HCT116 (cell line): ENCODE measurements around the gene TJP1. TPM values are rescaled to one million over a fixed set of nuclear protein-coding genes. Genes with fewer than 3 reads are reported as not detected.

Experiments used
- ATAC-seq: fragments of 200-7000 bp; cut with Tn5 transposase; 2 replicates; pipeline ENCODE4 v1.9.1; 2020; ENCODE audit warnings: mild to moderate bottlenecking, moderate library complexity
- BruUV-seq: library from RNA; stranded (reverse); fragments of 400-500 nt; replicated peaks from 2 replicates; lab custom pipeline; 2021; lab: Mats Ljungman, UMichigan
- CTCF ChIA-PET: fragments of 300-600 bp; sonication (Branson Sonifier 250); formaldehyde crosslinking; loops from one replicate; lab custom pipeline; 2021; ENCODE audit warnings: antibody characterized with exemption; lab: Charles Lee
- POLR2A ChIA-PET: fragments of 300-600, 350-600 bp; sonication (Branson Sonifier 250); formaldehyde crosslinking; loops from one replicate; lab custom pipeline; 2021; ENCODE audit warnings: antibody characterized with exemption; lab: Charles Lee
- RAD21 ChIA-PET, 2 experiments: fragments of 300-600 bp; sonication (Branson Sonifier 250); formaldehyde crosslinking; loops; one replicate each; lab custom pipeline; 2023; ENCODE audit warnings: low total read pairs in 2 of 2; ENCODE audit not compliant: uncharacterized antibody in 2 of 2, unreplicated experiment in 2 of 2, low non-redundant PET in 1 of 2; lab: Charles Lee
- DNase-seq: peaks from one replicate; pipeline ENCODE4 v3.0.0-alpha.2; 2010; ENCODE audit warnings: low read depth, low spot score
- H2AFZ ChIP-seq: fragments of 200-600 bp; shearing (Covaris generic), sonication (generic); 2 replicates; pipeline ENCODE4 v1.6.1; 2017; ENCODE audit warnings: low read depth, mixed run types, mixed read lengths, antibody characterized with exemption, low read length; ENCODE audit not compliant: poor library complexity, severe bottlenecking
- H3K27ac ChIP-seq: 2 replicates; pipeline ENCODE4 v1.5.1; 2012; ENCODE audit warnings: low read depth, low read length
- H3K27me3 ChIP-seq: fragments of 200-600 bp; sonication (generic); 2 replicates; pipeline ENCODE4 v1.6.1; 2016; ENCODE audit warnings: mixed run types, low read length, mixed read lengths; ENCODE audit not compliant: insufficient read depth
- H3K36me3 ChIP-seq, 2 experiments: fragments of 200-500 bp in 1 of 2; fragments of 200-600 bp in 1 of 2; sonication (Bioruptor generic) in 1 of 2; sonication (generic) in 1 of 2; 2 replicates each; pipeline versions ENCODE4 v1.5.1 to v1.6.1; 2014 to 2016; ENCODE audit warnings: low read length in 2 of 2, inconsistent platforms in 1 of 2, mixed read lengths in 1 of 2, mixed run types in 1 of 2; ENCODE audit not compliant: insufficient read depth in 2 of 2, control insufficient read depth in 1 of 2
- H3K4me1 ChIP-seq, 2 experiments: fragments of 200-600 bp in 1 of 2; sonication (generic) in 1 of 2; 2 replicates each; pipeline versions ENCODE4 v1.5.1 to v1.6.1; 2012 to 2017; ENCODE audit warnings: low read length in 2 of 2, inconsistent platforms in 1 of 2, mild to moderate bottlenecking in 1 of 2, mixed read lengths in 1 of 2, mixed run types in 1 of 2, moderate library complexity in 1 of 2; ENCODE audit not compliant: insufficient read depth in 2 of 2, control insufficient read depth in 1 of 2
- H3K4me2 ChIP-seq: fragments of 200-600 bp; sonication (generic); 2 replicates; pipeline ENCODE4 v1.6.1; 2017; ENCODE audit warnings: mixed run types, low read length, mixed read lengths
- H3K4me3 ChIP-seq, 2 experiments: fragments of 200-600 bp in 1 of 2; sonication (generic) in 1 of 2; replicated peaks in 1 of 2; 2 replicates each; pipeline ENCODE4 v1.5.1; 2011 to 2016; ENCODE audit warnings: low read length in 2 of 2, control low read depth in 1 of 2, low read depth in 1 of 2, mild to moderate bottlenecking in 1 of 2, mixed read lengths in 1 of 2, mixed run types in 1 of 2
- H3K79me2 ChIP-seq: fragments of 200-600 bp; sonication (generic); 2 replicates; pipeline ENCODE4 v1.6.1; 2017; ENCODE audit warnings: mild to moderate bottlenecking, mixed run types, low read length, moderate library complexity, mixed read lengths; ENCODE audit not compliant: insufficient read depth
- H3K9ac ChIP-seq: fragments of 200-600 bp; sonication (generic); 2 replicates; pipeline ENCODE4 v1.6.1; 2016; ENCODE audit warnings: low read length, mixed read lengths
- H3K9me2 ChIP-seq: fragments of 200-600 bp; sonication (generic), shearing (Covaris generic); 2 replicates; pipeline ENCODE4 v1.6.1; 2017; ENCODE audit warnings: mixed run types, mild to moderate bottlenecking, moderate library complexity; ENCODE audit not compliant: insufficient read depth
- H3K9me3 ChIP-seq, 2 experiments: fragments of 200-500 bp in 1 of 2; fragments of 200-600 bp in 1 of 2; sonication (Bioruptor generic) in 1 of 2; sonication (generic) in 1 of 2; 2 replicates each; pipeline ENCODE4 v1.6.1; 2014 to 2017; ENCODE audit warnings: low read length in 2 of 2, mixed read lengths in 2 of 2, inconsistent platforms in 1 of 2, low read depth in 1 of 2, mild to moderate bottlenecking in 1 of 2, mixed run types in 1 of 2, moderate library complexity in 1 of 2; ENCODE audit not compliant: control insufficient read depth in 1 of 2, insufficient read depth in 1 of 2
- H4K20me1 ChIP-seq: fragments of 200-600 bp; sonication (generic), shearing (Covaris generic); 2 replicates; pipeline ENCODE4 v1.6.1; 2017; ENCODE audit warnings: mixed run types, mild to moderate bottlenecking, moderate library complexity; ENCODE audit not compliant: insufficient read depth
- CBX3 ChIP-seq: IDR thresholded peaks from 2 replicates; pipeline ENCODE4 v1.6.1; 2012; ENCODE audit warnings: low read depth
- ELF1 ChIP-seq: IDR thresholded peaks from 2 replicates; pipeline ENCODE4 v1.6.1; 2012; ENCODE audit warnings: low read depth, borderline replicate concordance
- EZH2 ChIP-seq: fragments of 200-600 bp; sonication (generic); IDR thresholded peaks from 2 replicates; pipeline ENCODE4 v1.6.1; 2017; ENCODE audit warnings: antibody characterized with exemption, mixed run types
- MAX ChIP-seq: IDR thresholded peaks from 2 replicates; pipeline ENCODE4 v1.6.1; 2012
- POLR2A ChIP-seq: IDR thresholded peaks from 2 replicates; pipeline ENCODE4 v1.7.0; 2011; ENCODE audit warnings: borderline replicate concordance; ENCODE audit not compliant: insufficient read depth, insufficient read length; ENCODE audit errors: extremely low read depth
- SRF ChIP-seq: IDR thresholded peaks from 2 replicates; pipeline ENCODE4 v1.6.1; 2012; ENCODE audit warnings: low read depth
- YY1 ChIP-seq: IDR thresholded peaks from 2 replicates; pipeline ENCODE4 v1.6.1; 2011; ENCODE audit warnings: low read length, low read depth, moderate library complexity, mild to moderate bottlenecking; ENCODE audit not compliant: insufficient replicate concordance; ENCODE audit errors: extremely low read depth
- ZBTB33 ChIP-seq: IDR thresholded peaks from 2 replicates; pipeline ENCODE4 v1.6.1; 2011; ENCODE audit warnings: mild to moderate bottlenecking, low read length, moderate library complexity; ENCODE audit not compliant: insufficient replicate concordance; ENCODE audit errors: extremely low read depth
- intact Hi-C: fragments of 100-400 bp; cut with micrococcal nuclease; formaldehyde crosslinking; loops from 2 replicates; pipeline ENCODE4 v1.10.0; 2022
- total RNA-seq: library from RNA; stranded (reverse); gene quantifications from one replicate; pipeline ENCODE4 v1.2.1, GENCODE V29; 2021; ENCODE audit not compliant: unreplicated experiment
- TF ChIP-seq, protein P1 (sequence below): IDR thresholded peaks from 2 replicates; pipeline ENCODE4 v1.6.1; 2012; ENCODE audit warnings: low read depth

Gene TJP1
- total RNA-seq, 1 experiment from 2014 or later: 83.6 TPM

DNA sequence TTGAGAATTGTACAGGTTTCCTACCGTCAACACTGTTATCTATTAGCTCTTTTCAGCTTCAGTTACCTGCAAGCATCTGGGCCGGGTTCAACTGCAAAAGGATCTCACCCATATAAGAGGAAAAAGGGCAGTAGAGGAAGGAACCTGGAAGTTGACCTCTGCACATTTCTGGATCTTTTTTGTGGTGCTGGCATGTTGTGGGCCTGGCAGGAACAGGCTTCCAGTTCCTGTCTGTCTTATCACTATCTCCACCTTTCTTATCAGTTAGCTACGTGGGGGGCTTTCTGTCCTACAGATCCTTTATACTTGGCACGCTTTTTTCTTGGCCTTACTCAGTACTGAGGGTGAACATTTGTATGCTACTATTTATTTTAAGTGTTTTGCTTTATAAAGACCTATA is 42.2 kb upstream of the TJP1 start:
- no peak overlapping the region for H3K27ac ChIP-seq
- no peaks in the 10 kb centered on the region for H3K9me2 ChIP-seq
- H3K27me3 ChIP-seq: no peaks in the 10 kb centered on the region
- H4K20me1 ChIP-seq: no peaks in the 10 kb centered on the region
- BruUV-seq: no TSS peak
- no peak overlapping the region for H3K4me3 ChIP-seq
- H3K79me2 ChIP-seq: no peaks in the 10 kb centered on the region
- no peak for TF ChIP-seq ELF1
- no peak for TF ChIP-seq ZBTB33
- TF ChIP-seq EZH2: no peak
- TF ChIP-seq, protein P1, sequence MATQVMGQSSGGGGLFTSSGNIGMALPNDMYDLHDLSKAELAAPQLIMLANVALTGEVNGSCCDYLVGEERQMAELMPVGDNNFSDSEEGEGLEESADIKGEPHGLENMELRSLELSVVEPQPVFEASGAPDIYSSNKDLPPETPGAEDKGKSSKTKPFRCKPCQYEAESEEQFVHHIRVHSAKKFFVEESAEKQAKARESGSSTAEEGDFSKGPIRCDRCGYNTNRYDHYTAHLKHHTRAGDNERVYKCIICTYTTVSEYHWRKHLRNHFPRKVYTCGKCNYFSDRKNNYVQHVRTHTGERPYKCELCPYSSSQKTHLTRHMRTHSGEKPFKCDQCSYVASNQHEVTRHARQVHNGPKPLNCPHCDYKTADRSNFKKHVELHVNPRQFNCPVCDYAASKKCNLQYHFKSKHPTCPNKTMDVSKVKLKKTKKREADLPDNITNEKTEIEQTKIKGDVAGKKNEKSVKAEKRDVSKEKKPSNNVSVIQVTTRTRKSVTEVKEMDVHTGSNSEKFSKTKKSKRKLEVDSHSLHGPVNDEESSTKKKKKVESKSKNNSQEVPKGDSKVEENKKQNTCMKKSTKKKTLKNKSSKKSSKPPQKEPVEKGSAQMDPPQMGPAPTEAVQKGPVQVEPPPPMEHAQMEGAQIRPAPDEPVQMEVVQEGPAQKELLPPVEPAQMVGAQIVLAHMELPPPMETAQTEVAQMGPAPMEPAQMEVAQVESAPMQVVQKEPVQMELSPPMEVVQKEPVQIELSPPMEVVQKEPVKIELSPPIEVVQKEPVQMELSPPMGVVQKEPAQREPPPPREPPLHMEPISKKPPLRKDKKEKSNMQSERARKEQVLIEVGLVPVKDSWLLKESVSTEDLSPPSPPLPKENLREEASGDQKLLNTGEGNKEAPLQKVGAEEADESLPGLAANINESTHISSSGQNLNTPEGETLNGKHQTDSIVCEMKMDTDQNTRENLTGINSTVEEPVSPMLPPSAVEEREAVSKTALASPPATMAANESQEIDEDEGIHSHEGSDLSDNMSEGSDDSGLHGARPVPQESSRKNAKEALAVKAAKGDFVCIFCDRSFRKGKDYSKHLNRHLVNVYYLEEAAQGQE: no peak
- no peak for TF ChIP-seq CBX3
- no peak for TF ChIP-seq MAX
- TF ChIP-seq SRF: no peak
- TF ChIP-seq POLR2A: no peak
- no peak for TF ChIP-seq YY1
- H2AFZ ChIP-seq: no peak overlapping the region
- ATAC-seq: no peak
- CTCF ChIA-PET: no interaction called here
- DNase-seq: no peak
- no peaks in the 10 kb centered on the region for H3K36me3 ChIP-seq
- no peaks in the 10 kb centered on the region for H3K4me1 ChIP-seq
- intact Hi-C loops: no loop called here
- RAD21 ChIA-PET: no interaction called here
- H3K9ac ChIP-seq: no peak overlapping the region
- no peaks in the 10 kb centered on the region for H3K9me3 ChIP-seq
- POLR2A ChIA-PET: interaction anchor here (1.6 kb wide), 1 partner anchor 21 kb away, joined by 4 read pairs; no protein-coding TSS in a partner anchor
- no peak overlapping the region for H3K4me2 ChIP-seq
